RCC 7860 (cell line): ENCODE measurements around the gene CD27.
A peak's percentile ranks its signal among the peaks of the same experiment; 100 is the strongest.

Experiments
- DNase-seq: peaks from one replicate; pipeline ENCODE4 v3.0.0-alpha.2; 2015; ENCODE audit warnings: low spot score
- FAIRE-seq: peaks from 2 replicates; lab custom pipeline; 2012; peaks lifted over from hg19 to GRCh38; lab: Jason Lieb, UNC

The CD27 gene

DNA sequence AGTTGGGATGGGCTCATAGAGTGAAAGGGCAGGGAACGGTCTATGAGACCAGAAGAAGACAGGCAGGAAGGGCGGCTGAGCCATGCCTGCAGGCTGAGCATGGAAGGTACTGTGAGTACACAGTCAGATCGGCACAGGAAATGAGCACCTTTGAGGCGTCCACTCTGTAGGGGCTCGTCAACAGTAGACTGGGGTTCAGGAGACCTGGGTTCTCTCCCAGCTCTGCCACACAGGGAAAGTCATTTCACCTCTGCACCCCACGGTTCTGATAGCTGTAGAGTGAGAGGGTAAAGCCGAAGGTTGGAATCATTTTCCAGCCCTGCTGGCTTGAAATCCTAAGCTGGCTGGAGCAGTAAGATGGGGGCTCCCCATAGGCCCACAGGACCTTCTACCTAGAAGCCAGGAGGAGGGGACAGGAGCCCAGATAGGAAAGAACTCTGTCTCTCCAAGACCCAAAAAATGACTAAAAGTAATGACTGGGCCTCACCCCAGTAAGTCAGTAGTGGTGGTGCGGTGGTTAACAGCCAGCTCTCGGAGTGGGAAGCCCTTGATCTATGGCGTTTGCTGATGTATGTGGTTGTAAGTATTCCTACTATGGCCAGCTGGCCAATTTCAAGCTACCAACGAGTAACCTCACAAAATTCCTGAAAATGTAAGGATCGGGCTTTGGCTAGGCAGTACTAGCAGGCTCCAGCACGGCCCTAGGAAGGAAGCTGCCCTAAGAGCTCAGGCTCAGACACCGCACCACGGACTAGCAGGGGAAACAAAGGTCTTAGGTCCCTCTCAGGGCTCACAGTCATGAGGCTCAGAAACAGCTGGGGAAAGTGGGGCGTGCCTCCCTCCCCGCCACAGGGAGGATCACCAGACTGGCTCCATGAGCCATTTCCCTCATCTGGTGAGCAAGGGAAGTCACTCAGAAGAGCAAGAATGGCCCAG is 10.3 kb upstream of the CD27 start:
- DNase-seq (no peak), FAIRE-seq (no peak)

DNA sequence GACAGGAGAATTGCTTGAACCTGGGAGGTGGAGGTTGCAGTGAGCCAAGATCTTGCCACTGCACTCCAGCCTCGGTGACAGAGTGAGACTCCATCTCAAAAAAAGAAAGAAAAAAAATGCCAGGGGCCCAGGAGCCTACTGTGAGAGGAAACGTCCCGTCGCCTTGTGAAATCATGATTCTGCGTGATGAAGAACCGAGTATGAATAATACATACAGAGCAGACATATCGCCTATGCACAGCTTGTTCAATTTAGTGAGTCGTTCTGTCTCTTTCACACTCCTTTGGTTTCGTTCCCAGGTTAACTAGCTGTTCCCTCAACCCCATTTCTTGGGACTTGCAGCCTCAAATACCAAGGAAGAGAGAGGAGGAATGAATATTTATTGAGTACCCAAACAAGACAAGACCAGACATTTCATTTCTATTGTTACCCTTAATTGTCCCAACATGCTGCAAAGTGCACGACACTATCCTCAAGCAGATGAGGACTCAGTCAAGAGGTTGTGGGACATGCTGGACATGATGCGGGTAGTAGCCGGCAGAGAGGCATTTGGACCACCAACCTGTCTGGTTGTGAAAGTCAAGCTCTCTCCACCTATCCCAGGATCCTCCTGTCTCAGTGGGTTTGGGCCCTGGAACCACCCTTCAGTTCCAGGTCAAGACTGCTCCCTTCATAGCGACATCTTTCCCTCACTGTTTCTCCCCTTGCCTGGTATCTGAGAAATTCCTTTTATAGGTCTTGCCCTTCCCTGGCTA is 8.6 kb upstream of the CD27 start:
- FAIRE-seq (no peak), DNase-seq (no peak)

DNA sequence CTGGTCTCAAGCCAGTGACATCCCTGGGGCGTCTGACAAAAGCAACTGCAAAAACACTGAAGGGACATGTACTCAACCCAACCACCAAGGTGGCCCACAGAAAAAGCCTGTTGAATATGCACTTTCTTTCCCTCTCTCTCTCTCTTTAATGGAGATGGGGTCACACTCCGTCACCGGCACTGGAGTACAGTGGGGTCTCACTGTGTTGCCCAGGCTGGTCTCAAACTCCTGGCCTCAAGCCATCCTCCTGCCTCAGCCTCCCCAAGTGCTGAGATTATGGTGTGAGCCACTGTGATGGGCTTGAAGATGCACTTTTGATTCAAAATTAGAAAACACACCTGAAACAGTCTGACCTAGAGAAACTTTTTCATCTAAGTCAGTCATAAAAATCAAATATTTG is 7.2 kb upstream of the CD27 start:
- no peak for FAIRE-seq

DNA sequence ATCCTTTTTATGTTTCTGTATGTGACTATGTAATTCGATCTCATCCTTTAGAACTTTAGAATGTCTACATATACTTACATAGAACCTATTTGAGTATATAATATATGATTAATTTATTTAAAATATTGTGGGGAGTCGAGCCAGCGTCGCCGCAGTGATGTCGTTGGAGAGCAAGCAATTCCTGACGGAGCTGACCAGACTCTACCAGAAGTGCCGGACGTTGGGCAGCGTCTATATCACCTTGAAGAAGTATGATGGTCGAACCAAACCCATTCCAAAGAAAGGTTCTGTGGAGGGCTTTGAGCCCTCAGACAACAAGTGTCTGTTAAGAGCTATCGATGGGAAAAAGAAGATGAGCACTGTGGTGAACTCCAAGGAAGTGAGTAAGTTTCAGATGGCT is 6.4 kb upstream of the CD27 start:
- DNase-seq: no peak
- FAIRE-seq: no peak

More for the DNA sequence above, 7.2 kb upstream of the CD27 start:
- no peak for DNase-seq

DNA sequence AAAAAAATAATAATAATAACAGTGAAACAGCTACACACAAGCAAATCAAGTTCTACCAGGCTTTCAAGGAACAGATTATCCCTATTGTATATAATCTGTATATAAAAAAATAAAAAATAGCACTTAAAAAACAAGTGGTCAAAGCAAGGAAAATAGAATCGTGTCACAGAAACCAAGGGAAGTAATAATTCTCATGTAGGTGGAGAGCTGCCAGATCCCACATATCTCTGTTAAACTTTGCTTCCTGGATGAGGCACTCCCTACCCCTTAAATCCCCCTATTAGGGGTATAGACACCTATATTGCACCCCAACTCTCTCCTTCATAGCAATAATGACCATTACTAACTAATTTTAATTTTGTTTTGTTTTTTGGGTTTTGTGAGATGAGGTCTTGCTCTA is 4.4 kb upstream of the CD27 start:
- FAIRE-seq: no peak
- no peak for DNase-seq

DNA sequence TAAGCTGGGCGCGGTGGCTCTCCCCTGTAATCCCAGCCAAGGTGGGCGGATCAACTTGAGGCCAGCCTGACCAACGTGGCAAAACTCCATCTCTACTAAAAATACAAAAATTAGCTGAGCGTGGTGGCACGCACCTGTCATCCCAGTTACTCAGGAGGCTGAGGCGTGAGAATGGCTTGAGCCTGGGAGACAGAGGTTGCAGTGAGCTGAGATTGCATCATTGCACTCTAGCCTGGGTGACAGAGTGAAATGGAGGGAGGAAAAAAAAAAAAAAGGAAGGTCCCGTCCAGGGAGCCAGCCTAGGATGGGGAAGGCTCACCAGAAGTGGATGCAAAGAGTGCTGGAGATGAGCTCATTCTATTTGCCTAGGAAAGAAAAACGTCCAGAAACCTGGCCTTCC is 1.9 kb upstream of the CD27 start:
- FAIRE-seq: no peak

DNA sequence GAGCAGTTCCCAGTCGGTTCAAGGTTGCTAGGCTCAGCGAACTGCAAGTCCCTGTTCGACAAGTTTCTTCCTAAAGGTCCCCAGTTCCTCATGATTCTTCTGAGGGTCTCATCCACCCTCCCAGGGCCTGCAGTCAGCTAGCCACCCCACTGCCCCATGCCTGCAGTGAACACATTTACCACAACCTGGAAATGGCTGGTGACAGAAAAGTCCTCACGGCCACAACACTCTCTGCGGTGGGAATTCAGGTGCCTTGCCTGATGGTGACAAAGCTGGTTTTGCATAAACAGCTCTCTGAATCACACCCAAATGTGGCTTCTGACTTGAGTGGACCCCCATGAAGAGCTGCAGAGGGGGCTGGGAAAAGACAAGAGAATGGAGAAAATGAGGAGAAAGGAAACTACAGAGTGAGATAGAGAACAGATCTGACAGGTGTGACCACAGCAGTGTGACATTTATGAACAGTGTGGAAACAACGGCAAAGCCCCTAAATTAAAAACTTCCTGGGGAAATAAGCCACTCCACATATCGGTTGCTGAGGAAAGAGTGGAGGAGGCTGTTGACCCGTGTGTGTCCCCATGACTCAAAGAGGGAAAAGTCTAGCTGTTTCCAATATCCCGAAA is 1.3 kb upstream of the CD27 start:
- FAIRE-seq: no peak
- DNase-seq: no peak

More for the DNA sequence above, 1.9 kb upstream of the CD27 start:
- no peak for DNase-seq

DNA sequence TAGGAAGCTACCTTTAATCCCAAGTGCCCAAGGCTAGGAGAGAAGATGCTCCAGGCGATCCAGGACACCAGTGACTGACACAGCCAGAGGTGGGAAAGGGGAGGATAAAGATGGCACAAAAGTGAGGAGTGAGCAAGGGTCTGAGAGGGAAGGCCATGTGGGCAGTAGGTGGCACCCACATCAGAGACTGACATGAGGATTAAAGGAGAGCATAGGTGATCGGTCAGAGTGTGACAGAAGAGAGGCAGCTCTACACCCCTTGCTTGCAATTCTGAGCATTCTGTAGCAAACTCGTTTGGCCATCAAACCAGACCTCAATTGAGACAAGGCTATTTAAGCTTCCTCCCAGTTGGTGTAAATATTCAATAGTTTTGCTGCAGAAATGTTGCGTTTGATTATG is 724 bp upstream of the CD27 start:
- no peak for FAIRE-seq
- DNase-seq: no peak

DNA sequence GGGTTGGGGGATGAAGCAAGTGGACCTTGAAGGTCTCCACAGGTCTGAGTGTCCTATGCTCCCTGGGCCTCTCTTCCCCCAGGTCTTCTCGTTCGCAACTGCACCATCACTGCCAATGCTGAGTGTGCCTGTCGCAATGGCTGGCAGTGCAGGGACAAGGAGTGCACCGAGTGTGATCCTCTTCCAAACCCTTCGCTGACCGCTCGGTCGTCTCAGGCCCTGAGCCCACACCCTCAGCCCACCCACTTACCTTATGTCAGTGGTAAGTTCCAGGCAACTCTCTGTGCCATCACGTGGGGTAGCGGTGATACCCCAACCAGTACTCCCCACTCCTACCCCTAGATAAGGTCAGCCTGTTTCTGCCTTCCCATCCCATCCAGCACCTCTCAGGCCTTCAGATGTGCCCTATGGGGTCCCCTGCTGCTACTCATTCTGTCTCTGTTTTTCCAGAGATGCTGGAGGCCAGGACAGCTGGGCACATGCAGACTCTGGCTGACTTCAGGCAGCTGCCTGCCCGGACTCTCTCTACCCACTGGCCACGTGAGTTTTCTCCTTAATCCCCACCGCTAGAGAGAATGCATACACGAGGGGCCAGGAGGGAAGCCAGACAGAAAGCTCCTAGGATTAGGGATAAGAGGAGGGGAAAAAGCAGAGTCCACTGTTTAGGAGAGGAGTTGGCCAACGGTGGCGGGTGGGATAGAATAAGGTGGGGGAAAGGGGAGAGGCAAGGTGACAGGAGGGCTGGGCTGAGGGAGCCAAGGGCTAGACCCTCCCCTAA is 5.5 kb downstream of the CD27 start:
- no peak for DNase-seq
- no peak for FAIRE-seq

DNA sequence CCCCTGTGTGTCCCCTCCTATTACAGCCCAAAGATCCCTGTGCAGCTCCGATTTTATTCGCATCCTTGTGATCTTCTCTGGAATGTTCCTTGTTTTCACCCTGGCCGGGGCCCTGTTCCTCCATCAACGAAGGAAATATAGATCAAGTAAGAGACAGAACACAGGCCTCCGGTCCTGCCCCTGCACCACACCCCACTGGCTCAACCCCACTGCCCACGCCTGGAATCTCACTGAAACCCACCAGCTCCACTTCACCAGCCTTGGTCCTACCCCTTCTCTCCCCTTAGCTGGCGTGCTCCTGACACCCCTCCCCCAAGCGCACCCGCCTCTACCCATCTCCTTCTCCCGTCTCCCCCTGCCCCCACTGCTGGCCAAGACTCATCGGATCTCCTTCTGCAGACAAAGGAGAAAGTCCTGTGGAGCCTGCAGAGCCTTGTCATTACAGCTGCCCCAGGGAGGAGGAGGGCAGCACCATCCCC is 6.2 kb downstream of the CD27 start:
- no peak for FAIRE-seq
- no peak for DNase-seq

DNA sequence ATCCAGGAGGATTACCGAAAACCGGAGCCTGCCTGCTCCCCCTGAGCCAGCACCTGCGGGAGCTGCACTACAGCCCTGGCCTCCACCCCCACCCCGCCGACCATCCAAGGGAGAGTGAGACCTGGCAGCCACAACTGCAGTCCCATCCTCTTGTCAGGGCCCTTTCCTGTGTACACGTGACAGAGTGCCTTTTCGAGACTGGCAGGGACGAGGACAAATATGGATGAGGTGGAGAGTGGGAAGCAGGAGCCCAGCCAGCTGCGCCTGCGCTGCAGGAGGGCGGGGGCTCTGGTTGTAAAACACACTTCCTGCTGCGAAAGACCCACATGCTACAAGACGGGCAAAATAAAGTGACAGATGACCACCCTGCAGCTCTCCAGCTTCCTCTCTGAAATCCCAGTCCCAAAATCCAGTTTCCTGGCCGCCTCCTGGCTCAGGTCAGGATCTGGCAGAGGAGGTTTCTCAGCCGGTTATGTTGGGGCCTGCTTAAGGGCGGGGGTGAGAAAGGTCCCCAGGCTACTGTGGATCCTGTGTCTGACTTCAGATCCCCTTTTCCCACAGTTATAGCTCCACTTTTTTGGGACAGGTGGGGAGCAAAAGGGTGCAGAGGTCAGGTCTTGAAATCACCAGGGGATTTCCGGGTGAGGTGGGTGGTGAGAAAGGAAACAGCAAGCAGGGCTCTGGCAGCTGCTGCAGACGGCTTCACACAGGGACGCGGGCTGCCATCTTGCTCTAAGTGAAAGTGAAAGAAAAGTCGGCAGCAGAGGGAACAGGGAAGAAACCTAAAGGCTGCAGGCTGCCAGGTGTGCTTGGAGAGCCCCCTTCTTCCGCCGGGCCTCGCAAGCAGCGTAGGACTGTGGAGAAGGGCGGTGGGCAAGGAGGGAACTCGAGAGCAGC is 6.8 kb downstream of the CD27 start, which contains the start of gene TAPBPL:
TAPBPL (plus strand) TSS at position 695 of the 897 bp plus-strand sequence. CDS start 207 bp downstream, outside the sequence.
- DNase-seq: peak; percentile 51
- FAIRE-seq: no peak

DNA sequence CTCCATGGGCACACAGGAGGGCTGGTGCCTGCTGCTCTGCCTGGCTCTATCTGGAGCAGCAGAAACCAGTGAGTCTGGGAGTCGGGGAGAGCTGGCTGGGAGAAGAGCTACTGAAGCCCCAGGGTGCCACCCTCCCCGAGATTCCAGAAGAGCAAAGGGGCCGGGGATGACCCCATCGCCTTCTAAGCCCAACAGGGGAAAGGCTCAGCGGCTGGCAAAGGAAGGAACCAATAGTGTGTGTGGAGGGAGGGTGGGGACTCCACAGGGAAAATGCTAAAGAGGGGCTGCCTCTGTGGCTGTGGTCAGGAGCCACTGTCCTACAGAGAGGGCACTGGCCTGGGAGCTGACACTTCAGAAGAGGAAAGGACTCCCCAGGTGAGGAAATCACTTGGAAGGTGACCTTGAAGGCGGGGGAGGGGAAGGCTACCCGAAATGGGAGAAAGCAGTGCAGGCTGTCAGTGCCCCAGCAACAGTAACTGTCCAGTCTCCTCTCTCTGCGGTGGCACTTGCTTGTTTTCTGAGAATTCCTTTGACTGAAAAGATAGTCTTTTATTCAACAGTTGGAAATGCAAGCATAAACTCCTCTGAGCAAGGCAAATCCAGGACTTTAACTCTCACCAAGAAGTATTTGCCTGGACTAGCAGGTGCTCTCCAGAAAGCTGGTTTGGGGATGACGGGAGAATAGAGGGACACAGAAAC is 7.6 kb downstream of the CD27 start:
- no peak for FAIRE-seq

DNA sequence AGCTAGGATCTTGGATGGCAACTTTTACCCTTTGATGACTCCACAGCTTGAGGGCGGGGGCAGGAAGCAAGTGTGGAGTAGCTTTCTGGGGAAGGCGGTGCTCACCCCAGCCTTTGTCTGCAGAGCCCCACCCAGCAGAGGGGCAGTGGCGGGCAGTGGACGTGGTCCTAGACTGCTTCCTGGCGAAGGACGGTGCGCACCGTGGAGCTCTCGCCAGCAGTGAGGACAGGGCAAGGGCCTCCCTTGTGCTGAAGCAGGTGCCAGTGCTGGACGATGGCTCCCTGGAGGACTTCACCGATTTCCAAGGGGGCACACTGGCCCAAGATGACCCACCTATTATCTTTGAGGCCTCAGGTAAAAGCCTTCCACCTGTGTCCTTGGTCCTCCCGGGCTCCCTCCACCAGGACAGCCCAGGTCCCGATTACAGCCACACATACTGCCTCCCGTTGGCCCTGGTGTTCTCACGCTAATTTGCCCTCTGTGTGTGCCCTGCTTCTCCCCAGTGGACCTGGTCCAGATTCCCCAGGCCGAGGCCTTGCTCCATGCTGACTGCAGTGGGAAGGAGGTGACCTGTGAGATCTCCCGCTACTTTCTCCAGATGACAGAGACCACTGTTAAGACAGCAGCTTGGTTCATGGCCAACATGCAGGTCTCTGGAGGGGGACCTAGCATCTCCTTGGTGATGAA is 8.3 kb downstream of the CD27 start:
- FAIRE-seq (no peak), DNase-seq (no peak)

More for the DNA sequence above, 7.6 kb downstream of the CD27 start:
- no peak for DNase-seq

DNA sequence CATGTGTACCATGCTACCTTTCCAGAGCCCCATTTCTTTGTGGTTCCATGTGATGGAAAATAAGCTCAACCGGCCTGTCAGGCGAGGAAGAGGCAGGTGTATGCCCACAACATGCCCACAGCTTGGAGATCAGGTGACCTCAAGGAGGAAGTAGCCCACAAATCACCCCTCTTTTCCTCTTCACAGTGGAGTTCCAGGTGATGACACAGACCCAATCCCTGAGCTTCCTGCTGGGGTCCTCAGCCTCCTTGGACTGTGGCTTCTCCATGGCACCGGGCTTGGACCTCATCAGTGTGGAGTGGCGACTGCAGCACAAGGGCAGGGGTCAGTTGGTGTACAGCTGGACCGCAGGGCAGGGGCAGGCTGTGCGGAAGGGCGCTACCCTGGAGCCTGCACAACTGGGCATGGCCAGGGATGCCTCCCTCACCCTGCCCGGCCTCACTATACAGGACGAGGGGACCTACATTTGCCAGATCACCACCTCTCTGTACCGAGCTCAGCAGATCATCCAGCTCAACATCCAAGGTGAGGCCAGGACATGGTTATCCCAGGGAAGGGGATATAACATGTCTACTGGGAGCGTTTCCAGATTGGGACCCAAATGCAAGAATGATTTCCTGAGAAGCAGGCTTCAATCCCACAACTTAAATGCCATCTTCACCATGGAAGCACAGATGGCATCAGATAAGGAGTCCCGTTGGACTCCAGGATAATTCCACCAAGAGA is 12.6 kb downstream of the CD27 start:
- FAIRE-seq: no peak
- no peak for DNase-seq

DNA sequence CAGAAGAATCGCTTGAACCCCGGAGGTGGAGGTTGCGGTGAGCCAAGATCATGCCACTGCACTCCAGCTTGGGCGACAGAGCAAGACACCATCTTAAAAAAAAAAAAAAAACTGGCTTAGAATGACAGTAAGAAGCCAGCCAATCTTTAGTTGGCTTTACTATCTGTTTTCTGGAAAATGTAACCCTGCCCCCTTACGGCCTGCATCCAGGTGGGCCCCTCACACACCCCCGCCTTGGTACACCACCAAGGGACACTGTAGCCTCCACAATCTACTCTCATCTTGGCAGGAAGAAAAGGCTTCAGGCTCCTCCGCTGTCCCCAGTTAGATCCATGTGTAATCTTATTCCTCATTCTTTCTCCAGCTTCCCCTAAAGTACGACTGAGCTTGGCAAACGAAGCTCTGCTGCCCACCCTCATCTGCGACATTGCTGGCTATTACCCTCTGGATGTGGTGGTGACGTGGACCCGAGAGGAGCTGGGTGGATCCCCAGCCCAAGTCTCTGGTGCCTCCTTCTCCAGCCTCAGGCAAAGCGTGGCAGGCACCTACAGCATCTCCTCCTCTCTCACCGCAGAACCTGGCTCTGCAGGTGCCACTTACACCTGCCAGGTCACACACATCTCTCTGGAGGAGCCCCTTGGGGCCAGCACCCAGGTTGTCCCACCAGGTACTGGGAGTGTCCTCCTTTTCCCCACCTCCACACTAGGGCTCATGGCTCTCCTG is 13.7 kb downstream of the CD27 start:
- FAIRE-seq (no peak), DNase-seq (no peak)

DNA sequence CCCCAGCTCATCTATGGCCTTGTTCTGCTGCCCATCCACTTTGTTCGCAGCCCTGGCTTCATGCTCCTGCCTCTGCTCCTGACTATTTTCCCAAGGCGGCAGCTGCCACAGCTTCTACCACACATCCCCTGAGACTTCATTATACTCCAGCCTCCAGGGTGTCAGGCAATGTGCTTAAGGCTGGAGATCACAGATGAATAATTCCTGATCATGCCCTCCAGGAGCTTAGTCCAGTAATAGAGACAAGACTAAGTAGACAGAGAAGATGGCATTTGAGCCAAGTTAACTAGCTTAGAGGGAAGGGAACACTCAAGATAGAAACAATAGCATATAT is 14.2 kb downstream of the CD27 start:
- no peak for FAIRE-seq

DNA sequence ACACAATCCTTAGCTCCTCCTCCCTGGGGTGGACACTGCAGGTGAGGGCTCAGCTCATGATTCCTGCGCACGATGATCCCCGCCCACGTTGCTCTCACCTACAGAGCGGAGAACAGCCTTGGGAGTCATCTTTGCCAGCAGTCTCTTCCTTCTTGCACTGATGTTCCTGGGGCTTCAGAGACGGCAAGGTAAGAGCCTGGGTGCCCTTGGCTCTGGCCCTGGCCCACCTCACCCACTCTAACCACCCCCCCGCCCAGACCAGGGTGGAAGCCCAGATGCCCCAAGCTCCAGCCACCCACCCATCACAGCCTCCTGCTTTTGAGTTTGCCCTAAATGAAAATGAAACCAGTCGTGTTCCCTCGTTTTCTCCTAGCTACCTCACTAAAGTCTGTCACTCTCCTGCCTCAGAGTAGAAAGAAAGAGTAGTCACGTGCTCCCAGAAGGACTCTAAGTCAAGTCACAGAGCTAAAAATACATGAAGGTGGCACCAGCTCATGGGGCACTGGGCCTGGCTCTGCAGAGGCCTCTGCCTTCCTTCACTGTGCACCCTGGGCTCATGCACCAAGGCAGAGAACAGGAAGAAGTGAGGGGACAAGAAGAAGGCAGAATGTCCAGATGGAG is 16.1 kb downstream of the CD27 start:
- FAIRE-seq (no peak), DNase-seq (no peak)

More for the DNA sequence above, 14.2 kb downstream of the CD27 start:
- DNase-seq: no peak
